Measurements from ENCODE around the gene CDC20. TPM values are rescaled to one million over a fixed set of nuclear protein-coding genes. Genes with fewer than 3 reads are reported as not detected.

The CDC20 gene
- total RNA-seq, 1 experiment from 2014 or later: 355 TPM

DNA sequence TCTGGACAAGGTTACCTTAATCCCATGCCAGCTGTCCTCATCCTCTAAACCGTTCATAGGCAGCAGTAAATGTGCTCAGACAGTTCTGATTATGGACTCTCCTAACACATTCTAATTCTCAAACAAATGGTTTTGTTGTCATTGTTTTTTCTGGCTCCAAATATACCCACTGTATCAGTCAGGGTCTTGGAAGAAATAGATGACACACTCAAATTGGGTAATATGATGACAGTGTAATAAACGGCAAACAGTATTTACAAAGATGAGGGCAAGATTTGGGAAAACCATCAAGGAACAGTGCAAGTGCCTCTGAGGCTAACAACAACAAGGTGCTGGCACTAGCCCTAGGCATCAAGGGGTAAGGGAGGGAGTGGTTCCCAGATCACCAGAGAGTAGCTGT, 4.3 kb upstream of the CDC20 start:
- peaks cover 7% of the 10 kb centered on the region for H3K79me2 ChIP-seq (ENCODE audit: insufficient read depth, low read length)
- CTCF ChIA-PET: no interaction called here

More for the DNA sequence above, 4.3 kb upstream of the CDC20 start:
- no peaks in the 10 kb centered on the region for H3K27me3 ChIP-seq (ENCODE audit: insufficient read depth, low read length)
- no peak for DNase-seq (ENCODE audit: low read depth, low spot score)
- intact Hi-C loops (cut with micrococcal nuclease): no loop called here
- peaks cover 0 to 2% of the 10 kb centered on the region in 2 experiments; a peak in 1 of 4 replicates for H3K36me3 ChIP-seq (ENCODE audit: control insufficient read depth in 1 of 2, insufficient read depth in 2 of 2, low read length in 2 of 2)
- no peaks in the 10 kb centered on the region for H3K9me3 ChIP-seq (ENCODE audit: control insufficient read depth in 1 of 2, insufficient read depth in 1 of 2, low read depth in 1 of 2, low read length in 2 of 2)
- no peak overlapping the region for H2AFZ ChIP-seq (ENCODE audit: low read depth, low read length, poor library complexity, severe bottlenecking)
- ATAC-seq: no peak
- TF ChIP-seq, protein P1, sequence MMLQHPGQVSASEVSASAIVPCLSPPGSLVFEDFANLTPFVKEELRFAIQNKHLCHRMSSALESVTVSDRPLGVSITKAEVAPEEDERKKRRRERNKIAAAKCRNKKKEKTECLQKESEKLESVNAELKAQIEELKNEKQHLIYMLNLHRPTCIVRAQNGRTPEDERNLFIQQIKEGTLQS (IDR thresholded peaks at IDR 0.05): no peak
- TF ChIP-seq, protein P2, sequence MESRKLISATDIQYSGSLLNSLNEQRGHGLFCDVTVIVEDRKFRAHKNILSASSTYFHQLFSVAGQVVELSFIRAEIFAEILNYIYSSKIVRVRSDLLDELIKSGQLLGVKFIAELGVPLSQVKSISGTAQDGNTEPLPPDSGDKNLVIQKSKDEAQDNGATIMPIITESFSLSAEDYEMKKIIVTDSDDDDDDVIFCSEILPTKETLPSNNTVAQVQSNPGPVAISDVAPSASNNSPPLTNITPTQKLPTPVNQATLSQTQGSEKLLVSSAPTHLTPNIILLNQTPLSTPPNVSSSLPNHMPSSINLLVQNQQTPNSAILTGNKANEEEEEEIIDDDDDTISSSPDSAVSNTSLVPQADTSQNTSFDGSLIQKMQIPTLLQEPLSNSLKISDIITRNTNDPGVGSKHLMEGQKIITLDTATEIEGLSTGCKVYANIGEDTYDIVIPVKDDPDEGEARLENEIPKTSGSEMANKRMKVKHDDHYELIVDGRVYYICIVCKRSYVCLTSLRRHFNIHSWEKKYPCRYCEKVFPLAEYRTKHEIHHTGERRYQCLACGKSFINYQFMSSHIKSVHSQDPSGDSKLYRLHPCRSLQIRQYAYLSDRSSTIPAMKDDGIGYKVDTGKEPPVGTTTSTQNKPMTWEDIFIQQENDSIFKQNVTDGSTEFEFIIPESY (IDR thresholded peaks at IDR 0.05; ENCODE audit: extremely low read depth, insufficient replicate concordance, low read length): no peak
- TF ChIP-seq ZFX (IDR thresholded peaks at IDR 0.05): no peak
- TF ChIP-seq, protein P3, sequence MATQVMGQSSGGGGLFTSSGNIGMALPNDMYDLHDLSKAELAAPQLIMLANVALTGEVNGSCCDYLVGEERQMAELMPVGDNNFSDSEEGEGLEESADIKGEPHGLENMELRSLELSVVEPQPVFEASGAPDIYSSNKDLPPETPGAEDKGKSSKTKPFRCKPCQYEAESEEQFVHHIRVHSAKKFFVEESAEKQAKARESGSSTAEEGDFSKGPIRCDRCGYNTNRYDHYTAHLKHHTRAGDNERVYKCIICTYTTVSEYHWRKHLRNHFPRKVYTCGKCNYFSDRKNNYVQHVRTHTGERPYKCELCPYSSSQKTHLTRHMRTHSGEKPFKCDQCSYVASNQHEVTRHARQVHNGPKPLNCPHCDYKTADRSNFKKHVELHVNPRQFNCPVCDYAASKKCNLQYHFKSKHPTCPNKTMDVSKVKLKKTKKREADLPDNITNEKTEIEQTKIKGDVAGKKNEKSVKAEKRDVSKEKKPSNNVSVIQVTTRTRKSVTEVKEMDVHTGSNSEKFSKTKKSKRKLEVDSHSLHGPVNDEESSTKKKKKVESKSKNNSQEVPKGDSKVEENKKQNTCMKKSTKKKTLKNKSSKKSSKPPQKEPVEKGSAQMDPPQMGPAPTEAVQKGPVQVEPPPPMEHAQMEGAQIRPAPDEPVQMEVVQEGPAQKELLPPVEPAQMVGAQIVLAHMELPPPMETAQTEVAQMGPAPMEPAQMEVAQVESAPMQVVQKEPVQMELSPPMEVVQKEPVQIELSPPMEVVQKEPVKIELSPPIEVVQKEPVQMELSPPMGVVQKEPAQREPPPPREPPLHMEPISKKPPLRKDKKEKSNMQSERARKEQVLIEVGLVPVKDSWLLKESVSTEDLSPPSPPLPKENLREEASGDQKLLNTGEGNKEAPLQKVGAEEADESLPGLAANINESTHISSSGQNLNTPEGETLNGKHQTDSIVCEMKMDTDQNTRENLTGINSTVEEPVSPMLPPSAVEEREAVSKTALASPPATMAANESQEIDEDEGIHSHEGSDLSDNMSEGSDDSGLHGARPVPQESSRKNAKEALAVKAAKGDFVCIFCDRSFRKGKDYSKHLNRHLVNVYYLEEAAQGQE (IDR thresholded peaks at IDR 0.05; ENCODE audit: low read depth): no peak
- TF ChIP-seq SP1 (IDR thresholded peaks at IDR 0.05; ENCODE audit: low read depth): no peak
- TF ChIP-seq RAD21 (IDR thresholded peaks at IDR 0.05; ENCODE audit: low read depth): no peak
- TF ChIP-seq ZNF274 (IDR thresholded peaks at IDR 0.05; ENCODE audit: low read depth, low read length): no peak
- no peak for TF ChIP-seq EGR1 (IDR thresholded peaks at IDR 0.05; ENCODE audit: low read depth)
- no peak for TF ChIP-seq EZH2phosphoT487 (IDR thresholded peaks at IDR 0.05; ENCODE audit: borderline replicate concordance)
- TF ChIP-seq CBX3 (IDR thresholded peaks at IDR 0.05; ENCODE audit: low read depth): no peak
- TF ChIP-seq CEBPB (IDR thresholded peaks at IDR 0.05; ENCODE audit: low read depth): no peak
- TF ChIP-seq POLR2A (IDR thresholded peaks at IDR 0.05; ENCODE audit: borderline replicate concordance, extremely low read depth, insufficient read depth, insufficient read length): no peak
- no peak for TF ChIP-seq JUND (IDR thresholded peaks at IDR 0.05)
- TF ChIP-seq POLR2AphosphoS5 (IDR thresholded peaks at IDR 0.05; ENCODE audit: low read depth, low read length): no peak
- TF ChIP-seq, protein P4, sequence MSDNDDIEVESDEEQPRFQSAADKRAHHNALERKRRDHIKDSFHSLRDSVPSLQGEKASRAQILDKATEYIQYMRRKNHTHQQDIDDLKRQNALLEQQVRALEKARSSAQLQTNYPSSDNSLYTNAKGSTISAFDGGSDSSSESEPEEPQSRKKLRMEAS (IDR thresholded peaks at IDR 0.05): no peak
- TF ChIP-seq, protein P5, sequence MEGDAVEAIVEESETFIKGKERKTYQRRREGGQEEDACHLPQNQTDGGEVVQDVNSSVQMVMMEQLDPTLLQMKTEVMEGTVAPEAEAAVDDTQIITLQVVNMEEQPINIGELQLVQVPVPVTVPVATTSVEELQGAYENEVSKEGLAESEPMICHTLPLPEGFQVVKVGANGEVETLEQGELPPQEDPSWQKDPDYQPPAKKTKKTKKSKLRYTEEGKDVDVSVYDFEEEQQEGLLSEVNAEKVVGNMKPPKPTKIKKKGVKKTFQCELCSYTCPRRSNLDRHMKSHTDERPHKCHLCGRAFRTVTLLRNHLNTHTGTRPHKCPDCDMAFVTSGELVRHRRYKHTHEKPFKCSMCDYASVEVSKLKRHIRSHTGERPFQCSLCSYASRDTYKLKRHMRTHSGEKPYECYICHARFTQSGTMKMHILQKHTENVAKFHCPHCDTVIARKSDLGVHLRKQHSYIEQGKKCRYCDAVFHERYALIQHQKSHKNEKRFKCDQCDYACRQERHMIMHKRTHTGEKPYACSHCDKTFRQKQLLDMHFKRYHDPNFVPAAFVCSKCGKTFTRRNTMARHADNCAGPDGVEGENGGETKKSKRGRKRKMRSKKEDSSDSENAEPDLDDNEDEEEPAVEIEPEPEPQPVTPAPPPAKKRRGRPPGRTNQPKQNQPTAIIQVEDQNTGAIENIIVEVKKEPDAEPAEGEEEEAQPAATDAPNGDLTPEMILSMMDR (IDR thresholded peaks at IDR 0.05 in 2 of 3, conservative IDR thresholded peaks at IDR 0.05 in 1 of 3; ENCODE audit: borderline replicate concordance in 1 of 3, insufficient read depth in 1 of 3, low read depth in 2 of 3, low read length in 2 of 3): no peak
- no peak for TF ChIP-seq EZH2 (IDR thresholded peaks at IDR 0.05)
- TF ChIP-seq SRF (IDR thresholded peaks at IDR 0.05; ENCODE audit: low read depth): no peak
- no peak for TF ChIP-seq ELF1 (IDR thresholded peaks at IDR 0.05; ENCODE audit: borderline replicate concordance, low read depth)
- no peaks in the 10 kb centered on the region for H4K20me1 ChIP-seq (ENCODE audit: insufficient read depth)
- ChIA-PET RAD21 (ENCODE audit: low non-redundant PET in 1 of 2, low total read pairs in 2 of 2, uncharacterized antibody in 2 of 2, unreplicated experiment in 2 of 2) (no interaction called here), POLR2A (no interaction called here)
- no peak overlapping the region for H3K4me3 ChIP-seq (replicated peaks in 1 of 2; ENCODE audit: low read depth in 1 of 2, low read length in 2 of 2)
- no peak overlapping the region for H3K4me2 ChIP-seq (ENCODE audit: low read length)
- H3K9ac ChIP-seq (ENCODE audit: low read length): no peak overlapping the region
- no peak overlapping the region for H3K27ac ChIP-seq (ENCODE audit: low read depth, low read length)
- H3K4me1 ChIP-seq (ENCODE audit: control insufficient read depth in 1 of 2, insufficient read depth in 2 of 2, low read length in 2 of 2): peaks cover 10 to 20% of the 10 kb centered on the region in 2 experiments
- no peaks in the 10 kb centered on the region for H3K9me2 ChIP-seq (ENCODE audit: insufficient read depth)
- no TSS peak for BruUV-seq (replicated peaks)

Measured in HCT116 (cell line).